ENCODE data around the gene ADCY3.

DNA sequence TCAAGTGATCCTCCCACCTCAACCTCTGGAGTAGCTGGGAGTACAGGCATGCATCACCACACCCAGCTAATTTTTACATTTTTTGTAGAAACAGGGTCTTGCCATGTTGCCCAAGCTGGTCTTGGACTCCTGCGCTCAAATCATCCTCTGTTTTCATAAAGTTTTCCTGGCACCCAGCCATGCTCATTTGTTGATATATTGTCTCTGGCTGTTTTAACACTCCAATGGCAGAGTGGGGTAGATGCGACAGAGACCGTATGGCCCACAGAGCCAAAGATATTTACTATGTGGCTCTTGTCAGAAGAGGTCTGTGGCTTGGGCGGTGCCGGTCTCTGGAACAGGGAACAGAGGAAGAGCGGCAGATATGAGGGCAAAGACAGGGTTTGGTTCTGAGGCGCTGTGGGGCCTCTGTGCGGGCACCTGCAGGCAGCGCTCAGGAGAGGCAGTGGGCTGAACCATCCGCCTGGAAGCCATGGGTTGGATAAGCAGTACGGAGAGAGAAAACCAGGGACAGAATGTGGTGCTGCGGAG lies 76.6 kb downstream of the ADCY3 start:
- TF ChIP-seq EZH2 (IDR thresholded peaks at IDR 0.05; ENCODE audit: insufficient read depth, poor library complexity, severe bottlenecking) = no peak
- no peak for TF ChIP-seq EZH2phosphoT487 (IDR thresholded peaks at IDR 0.05; ENCODE audit: insufficient read depth, low read depth)

All from GM23248 (cell line).